ENCODE results near the gene KMT2E.

DNA sequence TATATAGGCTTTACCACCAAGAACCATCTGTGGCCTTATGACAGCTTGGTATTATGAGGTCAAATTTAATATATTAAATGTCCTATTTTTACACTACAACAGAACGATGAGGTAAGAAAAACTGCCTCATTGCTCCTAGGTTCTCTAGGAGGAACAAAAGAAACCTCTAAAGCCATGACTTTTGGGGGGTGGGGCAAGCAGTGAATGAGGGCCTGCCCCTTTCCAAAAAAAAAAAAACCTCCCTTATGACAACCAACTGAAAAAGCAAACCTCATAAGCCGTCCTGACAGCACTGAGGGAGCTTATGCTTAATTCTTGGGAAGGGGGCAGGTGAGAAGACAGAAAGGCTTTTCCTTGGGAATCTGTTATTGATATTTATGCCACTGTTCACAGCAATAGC lies 116.6 kb downstream of the KMT2E start:
- no peak for TF ChIP-seq POLR2AphosphoS5 (IDR thresholded peaks at IDR 0.05; ENCODE audit: borderline replicate concordance, low read depth, low read length)
- TF ChIP-seq EZH2 (IDR thresholded peaks at IDR 0.05) = no peak
- TF ChIP-seq FOXP2 (optimal IDR thresholded peaks at IDR 0.05; ENCODE audit: control extremely low read depth, extremely low read length, insufficient read depth) = no peak

Measured in SK-N-MC (cell line).